Activated T-cell treated with anti-CD3 and anti-CD28 coated beads for 24 hours (primary cell): ENCODE data around the gene NFATC2.
A peak's percentile ranks its signal among the peaks of the same experiment; 100 is the strongest.

Experiments
- DNase-seq: peaks from one replicate; pipeline ENCODE4 v3.0.0-alpha.2; 2020; ENCODE audit warnings: low read depth

NFATC2 gene

DNA sequence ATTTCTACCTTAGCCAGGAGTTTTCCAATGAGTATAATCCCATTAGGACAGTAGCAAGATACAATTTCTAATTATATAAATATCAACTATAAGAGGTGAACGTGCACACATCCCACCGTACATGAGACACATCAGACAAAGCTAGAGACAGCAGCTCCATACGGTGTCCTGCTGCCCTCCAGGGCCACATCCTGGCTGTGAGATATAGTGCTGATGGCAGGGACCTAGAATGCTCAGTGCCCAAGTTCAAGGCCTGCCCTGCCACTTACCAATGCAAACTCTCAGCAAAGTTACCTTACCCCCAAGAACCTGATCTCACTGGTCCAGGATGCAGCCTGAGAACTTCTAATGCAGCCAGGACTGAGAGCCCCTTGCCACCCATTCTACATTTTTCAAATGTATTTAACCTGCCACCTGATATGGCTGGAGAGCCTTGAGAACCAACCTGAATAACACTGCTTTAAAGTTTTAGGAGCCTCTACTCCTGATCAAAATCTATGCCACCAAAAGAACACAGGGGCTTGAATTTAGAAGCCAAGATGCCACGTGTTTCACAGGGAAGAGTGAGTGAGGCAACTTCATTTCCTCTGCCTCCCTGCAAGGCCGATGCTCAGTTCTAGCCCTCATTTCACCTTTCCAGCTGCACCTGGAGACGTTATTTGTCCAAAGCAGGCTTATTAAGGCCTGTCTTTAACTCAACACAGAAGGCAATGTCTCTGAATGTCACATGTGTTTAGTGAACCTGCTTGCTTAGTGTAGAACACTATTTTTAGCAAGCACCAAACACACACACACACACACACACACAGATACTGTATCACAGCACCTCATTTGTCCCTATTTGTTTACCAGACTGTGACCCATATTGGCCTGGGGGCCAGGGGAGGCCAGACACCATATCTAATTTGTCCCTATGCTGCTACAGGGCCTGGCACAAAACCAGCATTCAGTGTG is 6.1 kb downstream of the NFATC2 start:
- no peak for DNase-seq

DNA sequence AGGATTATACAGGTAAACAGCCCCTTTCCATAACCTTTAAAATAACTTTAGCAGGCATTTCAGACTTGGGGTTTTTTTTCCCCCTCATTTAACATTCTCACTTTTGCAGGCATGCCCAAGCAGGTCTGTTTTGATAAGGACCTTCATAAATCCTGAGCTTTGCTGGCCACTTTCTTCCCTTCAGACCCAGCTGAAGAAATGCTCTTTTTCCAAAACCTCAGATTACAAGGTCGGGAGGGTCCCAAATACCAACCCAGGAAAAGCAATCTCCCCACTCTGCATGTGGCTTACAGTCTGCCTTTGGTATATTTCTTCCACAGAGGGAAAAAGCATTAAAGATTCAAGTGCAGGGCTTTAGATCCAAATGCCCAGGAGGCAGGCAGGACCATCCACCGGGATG is 6.8 kb downstream of the NFATC2 start:
- DNase-seq, result no peak

DNA sequence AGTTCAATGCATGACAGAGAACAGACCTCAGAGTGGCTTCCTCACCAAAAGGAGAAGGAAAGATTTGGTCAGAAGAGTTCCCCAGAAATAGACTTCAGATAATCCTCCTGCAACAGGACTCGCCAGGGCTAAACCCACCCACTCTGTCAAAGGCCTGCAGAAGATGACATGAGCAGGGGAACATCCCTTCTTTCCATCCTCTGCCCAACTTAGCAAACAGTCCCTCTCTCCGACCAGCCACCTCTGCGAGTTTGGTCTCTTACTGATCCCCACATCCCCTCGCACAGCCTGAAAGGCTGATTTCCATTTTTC is 7.5 kb downstream of the NFATC2 start:
- DNase-seq, result no peak

GRCh38 chr20:51533291-51534172 is 9.0 kb downstream of the NFATC2 start:
- no peak for DNase-seq

GRCh38 chr20:51532577-51533191 is 9.8 kb downstream of the NFATC2 start:
- DNase-seq, result no peak

DNA sequence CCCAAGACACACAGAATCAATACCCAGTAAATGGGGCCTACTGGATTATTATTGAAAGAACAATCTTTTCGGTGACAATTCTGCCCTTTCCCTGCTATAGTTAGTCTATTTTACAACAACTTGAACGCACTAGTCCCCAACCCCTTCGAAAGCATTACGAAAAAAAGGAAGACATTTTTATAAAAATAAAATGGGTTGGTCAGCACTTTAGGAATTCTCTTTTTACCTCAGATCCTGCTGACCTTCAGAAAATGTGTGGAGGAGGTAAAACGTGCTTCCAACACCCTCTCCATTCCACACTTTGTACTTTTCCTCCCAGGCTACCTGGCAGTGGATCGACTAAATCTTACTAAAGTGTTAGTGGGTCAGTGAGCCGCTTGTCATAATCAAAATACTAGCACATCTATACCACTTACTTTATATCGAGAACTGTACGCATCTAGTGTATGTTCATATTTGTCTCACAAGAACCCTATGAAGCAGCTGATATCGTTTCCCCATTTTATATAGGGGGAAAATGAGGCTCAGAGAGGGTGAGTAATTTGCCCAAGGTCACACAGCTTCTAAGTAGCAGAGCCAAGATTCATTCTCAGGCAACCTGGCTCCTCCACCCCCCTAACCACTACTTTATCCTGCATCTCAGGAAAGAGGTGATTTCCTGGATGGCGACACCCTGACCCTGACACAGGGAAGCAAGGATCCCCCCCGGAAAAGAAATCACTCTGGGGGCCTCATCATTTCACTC is 10.6 kb downstream of the NFATC2 start:
- DNase-seq, result no peak

DNA sequence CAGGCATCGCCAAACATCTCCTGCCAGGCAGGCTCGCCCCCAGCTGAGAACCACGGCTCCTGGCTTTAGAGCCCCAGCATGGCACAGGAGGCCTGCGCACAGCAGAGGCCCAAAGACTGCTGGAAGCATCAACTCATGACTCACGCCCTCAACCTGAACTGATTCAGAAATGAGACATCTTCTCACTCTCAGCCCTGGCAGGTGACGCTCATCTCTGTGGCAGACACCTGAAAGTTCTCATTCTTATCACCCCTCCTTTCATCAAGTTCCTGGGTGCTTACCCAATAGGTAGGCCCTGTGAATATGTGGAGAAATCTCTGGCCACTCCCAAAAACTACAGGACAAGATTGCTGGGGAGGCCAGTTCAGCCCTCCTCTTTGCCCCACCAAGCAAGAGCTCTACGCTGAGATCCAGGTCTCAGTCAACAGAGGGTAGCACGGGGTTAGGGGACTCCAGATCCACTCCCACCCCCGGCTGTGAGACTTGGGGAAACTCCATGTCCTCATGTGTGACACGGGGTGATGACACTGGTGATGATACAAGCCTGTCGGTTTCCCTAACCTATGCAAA is 11.3 kb downstream of the NFATC2 start:
- peak; percentile 76 for DNase-seq

GRCh38 chr20:51529758-51530157 is 12.8 kb downstream of the NFATC2 start:
- peak; percentile 67 for DNase-seq

DNA sequence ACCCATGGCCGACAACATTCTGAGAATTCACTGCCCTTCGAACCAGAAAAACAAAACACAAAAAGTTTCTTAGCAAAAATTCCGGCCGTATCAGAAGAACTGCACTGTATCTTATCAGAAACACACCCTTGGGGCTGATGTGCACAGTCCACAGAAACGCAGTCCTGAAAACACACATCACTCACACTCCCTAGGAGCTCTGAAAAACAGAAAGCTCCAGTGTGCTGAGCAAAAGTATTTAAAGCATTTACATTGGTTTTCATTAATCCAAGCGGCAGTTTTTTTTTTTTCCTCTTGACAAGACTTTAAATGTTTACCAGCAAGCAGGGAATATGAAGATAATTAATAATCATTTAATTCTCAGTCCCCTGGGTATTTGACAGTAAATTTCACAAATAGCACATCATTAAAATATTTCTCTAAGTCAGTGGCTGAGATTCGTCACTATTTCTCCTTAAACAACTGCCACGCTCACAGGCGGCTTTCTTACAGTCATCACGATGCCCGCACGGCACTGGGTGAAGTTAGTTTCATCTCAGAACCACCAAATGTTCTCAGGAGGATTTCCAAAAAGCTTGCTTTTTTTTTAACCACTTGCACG is 13.3 kb downstream of the NFATC2 start:
- no peak for DNase-seq

GRCh38 chr20:51528263-51529027 is 14.1 kb downstream of the NFATC2 start:
- peak; percentile 60 for DNase-seq

- DNase-seq, result no peak
Measured at GRCh38 chr20:51526754-51527153, 15.8 kb downstream of the NFATC2 start.

DNA sequence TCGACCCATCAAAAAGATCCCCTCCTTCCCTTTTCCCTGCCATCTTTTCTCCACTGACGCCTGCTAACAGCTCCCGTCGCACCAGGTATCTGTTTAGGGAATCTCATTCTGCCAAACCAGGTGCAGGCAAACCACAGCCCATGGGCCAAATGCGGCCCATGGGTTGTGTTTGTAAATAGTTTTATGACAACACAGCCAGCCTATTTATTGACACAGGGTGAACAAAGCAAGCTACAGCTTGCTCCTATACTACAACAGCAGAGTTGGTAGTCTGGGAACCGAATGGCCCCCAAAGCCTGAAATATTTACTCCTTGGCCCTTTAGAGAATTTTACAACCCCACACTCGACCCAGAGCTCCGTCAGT is 16.4 kb downstream of the NFATC2 start:
- no peak for DNase-seq

- DNase-seq, result peak; percentile 42
Measured at GRCh38 chr20:51525241-51526105, 17.0 kb downstream of the NFATC2 start.

GRCh38 chr20:51523276-51524013 is 19.1 kb downstream of the NFATC2 start:
- DNase-seq, result no peak

DNA sequence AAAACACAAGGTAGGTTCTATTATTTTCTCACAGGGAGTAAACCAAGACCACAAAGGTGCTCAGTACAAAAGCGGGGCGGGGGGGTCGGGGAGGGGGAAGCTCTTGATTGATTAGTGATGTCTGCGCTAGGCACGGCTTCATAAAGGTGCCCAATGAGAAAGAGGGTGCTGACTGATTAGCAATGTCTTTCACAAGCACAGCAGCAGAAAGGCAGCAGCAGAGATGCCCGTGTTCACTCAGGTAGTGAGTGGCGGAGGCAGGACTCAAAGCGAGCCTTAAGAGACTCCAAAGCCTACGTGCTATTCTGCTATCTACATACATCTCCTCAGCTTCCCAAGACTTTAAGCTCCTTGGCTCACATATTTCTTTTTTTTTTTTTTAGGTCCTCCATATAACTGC is 20.3 kb downstream of the NFATC2 start:
- no peak for DNase-seq

GRCh38 chr20:51517839-51518238 is 24.7 kb downstream of the NFATC2 start:
- DNase-seq, result no peak

GRCh38 chr20:51516855-51517254 is 25.7 kb downstream of the NFATC2 start:
- no peak for DNase-seq

DNA sequence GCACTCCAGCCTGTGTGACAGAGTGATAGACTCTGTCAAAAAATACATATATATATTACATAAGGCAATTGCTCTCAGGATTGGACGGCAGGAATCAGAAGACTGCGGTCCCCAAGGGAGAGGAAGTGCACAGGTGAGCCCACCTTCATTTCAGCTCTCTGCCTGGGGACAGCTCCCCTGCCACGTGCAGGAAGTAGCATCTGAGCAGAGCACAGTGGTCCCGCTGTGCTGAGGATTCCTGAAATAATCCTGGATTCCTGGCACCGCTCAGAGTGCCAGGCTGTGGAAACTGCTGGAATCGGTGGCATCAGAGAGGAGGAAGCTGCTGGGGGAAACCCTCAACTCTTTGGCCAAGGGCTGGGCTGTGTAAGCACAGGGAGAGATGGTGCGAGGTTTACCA is 27.7 kb downstream of the NFATC2 start:
- no peak for DNase-seq

- DNase-seq, result no peak
Measured at GRCh38 chr20:51514249-51514648, 28.3 kb downstream of the NFATC2 start.
